Putamen (tissue), 1 donor: Measurements from ENCODE around the gene SMIM32.

Source experiments
- DNase-seq: peaks from one replicate; pipeline ENCODE4 v3.0.0-alpha.2; 2016; ENCODE audit warnings: low spot score

Gene SMIM32

DNA sequence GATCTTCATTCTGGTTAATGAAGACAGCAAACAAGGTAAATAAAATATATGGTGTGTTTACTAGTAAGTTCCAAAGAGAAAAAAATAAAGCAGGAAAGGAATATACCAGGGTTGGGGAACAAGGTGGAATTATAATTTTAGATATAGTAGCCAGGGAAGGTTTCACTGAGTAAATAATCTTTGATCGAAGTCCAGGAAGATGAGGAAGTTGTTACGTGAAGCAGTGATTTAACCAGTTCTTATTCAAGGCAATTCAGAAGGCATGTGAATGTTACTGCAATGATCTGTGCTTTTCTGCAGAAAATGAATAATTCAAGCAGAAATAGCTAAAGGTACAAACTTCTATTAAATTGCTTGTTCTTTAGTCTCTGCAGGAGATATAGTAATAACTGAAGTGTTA lies 6.2 kb downstream of the SMIM32 start:
- DNase-seq: no peak

DNA sequence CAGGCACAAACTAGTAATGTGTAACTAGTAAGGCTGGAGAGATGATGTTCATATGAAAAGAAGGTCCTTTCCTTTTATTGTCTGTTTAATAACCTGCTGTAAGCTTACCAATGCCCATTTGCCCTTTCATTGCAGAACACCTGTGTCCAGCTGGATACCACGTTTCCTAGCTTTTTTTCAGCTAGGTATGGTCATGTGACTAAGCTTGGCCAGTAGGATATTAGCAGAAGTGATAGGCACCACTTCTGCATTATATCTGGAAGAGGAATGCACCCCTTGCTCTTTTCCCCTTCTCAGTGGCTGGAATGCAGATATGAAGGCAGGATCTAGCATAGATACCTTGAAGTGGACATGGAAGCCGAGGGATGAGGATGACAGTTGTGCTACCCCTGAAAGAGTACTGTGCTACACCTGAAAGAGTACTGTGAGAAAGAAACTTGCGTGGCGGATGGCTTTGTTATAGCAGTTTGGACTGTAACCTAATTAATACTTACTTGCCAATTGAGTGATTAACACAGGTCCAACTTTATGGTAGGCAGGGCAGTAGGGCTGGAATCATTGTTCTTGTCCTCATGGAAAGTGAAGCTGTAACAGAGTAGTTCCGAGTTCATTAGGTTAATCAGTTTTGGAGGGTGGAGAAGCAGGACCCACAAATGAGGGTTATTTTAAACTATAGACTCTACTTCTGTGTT lies 6.8 kb downstream of the SMIM32 start:
- DNase-seq: no peak

DNA sequence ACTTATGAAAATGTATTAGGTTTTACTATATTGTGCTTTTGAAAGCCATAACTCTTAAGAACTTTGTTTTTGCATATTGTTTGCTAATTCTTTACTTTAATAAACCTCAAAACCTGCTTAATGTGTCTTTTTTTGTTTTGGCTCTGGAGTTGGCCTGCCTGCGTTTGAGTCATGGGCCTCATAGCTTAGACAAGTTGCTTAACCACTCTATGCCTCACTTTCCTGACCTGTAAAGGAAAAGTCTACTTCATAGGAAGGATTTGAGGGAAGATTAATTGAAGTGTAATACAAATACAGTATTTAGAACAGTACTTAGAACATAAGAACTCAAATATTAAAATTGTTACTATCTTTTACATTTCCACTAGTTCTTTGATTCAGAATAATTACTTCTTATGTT lies 10.3 kb downstream of the SMIM32 start:
- DNase-seq: no peak

DNA sequence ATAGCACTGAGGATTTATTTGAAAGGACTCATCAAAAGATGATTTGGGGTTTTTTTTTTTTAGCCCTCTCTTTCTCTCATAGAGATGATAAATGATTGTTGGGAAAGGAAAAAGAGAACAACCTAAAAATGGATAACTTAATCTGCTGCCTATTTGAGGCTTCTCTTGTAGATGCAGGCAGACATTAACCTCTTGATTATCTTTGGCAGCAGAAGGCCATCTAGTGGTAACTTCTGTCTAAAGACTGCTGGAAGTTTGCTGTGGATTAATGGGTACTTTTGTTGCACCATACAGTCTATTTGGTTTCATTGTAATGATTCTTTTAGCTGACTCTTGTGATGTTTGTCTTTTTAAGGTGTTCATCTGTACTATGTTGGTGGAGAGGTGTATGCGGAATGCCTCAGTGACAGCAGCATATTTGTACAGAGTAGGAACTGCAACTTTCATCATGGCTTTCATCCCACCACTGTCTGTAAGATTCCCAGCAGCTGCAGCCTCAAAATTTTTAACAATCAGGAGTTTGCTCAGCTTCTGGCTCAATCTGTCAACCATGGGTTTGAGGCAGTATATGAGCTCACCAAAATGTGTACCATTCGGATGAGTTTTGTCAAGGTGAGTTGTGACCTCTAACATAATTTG lies 18.8 kb downstream of the SMIM32 start:
- DNase-seq: peak; percentile 17

DNA sequence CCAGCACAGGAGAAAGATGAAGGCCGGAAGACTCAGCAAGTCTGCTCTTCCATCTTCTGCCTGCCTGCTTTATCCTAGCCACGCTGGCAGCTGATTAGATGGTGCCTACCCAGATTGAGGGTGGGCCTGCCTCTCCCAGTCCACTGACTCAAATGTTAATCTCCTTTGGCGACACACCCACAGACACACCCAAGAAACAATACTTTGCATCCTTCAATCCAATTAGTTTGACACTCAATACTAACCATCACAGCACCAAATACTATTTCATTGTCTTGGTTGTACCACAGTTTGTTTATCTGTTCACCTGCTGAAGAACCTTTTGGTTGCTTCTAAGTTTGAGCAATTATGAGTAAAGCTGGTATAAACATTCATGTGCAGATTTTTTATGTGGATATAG lies 23.7 kb downstream of the SMIM32 start:
- DNase-seq: no peak

DNA sequence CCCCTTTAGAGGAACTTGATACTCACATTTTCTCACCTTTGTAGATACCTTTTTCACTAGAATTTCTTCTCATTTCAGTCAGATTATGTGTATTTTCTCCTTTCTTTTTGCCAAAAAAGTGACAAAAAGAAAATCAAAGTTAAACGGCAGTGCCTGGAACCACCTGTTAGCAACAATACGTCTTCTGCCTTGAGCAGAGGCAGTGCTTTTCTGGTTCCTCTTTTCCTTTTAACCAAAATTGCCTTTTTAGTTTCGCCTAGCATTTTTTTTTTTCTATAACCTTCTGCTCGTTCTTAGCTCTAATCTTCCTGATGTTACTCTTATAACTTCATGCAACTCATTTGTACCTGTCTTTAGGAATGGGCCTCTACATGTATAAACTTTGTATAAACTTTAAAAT lies 26.1 kb downstream of the SMIM32 start:
- DNase-seq: no peak

DNA sequence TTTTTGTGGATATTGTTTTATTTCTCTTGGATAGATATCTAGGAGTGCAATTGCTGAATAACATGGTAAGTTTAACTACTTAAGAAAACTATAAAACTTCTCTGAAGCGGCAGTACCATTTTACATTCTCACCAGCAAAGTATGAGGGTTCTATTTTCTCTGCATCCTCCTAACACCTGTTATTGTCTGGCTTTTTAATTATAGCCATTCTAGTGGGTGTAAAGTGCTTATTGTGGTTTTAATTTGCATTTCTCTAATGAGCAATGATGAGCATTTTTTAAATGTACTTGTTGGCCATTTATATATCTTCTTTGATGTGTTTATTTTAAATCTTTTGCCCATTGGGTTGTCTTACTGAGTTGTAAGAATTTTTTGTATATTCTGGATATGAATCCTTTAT lies 28.7 kb downstream of the SMIM32 start:
- no peak for DNase-seq

DNA sequence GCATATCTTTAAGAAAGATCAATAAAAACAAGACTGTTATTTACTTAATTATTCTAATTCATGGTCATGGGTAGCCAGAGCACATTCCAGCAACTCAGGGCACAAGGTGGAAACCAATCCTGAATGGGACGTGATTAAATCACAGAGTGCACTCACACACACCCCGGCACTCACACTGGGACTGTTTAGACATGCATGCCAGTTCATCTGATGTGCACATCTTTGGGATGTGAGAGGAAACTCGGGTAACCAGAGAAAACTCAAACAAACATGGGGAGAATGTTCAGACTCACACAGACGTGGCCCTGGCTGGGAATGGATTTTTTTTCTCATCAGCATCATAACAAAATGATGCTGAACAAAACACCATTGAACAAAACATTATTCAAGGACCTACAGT lies 31.0 kb downstream of the SMIM32 start:
- peak; percentile 13 for DNase-seq

DNA sequence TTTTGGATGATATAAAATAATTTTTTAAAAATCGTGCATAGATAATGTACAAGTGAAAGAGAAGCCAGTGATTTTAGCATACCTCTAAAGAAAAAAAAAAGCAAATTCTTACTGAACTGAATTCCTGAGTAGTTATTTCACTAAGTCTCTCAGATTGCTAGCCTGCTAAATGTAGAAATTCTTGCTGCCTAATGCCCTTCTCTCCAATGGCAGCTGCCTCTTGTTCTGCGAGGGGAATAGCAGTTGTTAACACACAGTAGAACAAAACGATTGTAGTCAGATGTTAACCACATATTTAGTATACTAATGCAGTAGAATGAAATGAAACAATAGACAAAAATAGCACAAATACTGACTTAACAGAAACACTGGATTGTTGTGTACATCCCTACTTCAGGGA lies 33.5 kb downstream of the SMIM32 start:
- no peak for DNase-seq

DNA sequence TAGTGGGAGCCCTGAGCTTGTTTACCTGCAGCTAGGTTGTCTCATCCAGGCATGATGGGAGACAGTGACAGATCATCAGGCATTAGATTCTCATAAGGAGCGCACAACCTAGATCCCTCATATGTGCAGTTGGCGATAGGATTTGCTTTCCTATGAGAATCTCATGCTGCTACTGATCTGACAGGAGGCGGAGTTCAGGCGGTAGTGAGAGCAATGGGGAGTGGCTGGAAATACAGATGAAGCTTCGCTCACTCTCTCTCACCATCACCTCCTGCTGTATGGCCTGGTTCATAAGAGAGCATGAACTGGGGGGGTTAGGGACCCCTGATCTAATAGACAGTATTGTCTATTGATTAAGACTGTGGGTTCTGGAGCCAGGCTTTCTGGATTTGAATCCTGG lies 35.4 kb downstream of the SMIM32 start:
- DNase-seq: no peak

DNA sequence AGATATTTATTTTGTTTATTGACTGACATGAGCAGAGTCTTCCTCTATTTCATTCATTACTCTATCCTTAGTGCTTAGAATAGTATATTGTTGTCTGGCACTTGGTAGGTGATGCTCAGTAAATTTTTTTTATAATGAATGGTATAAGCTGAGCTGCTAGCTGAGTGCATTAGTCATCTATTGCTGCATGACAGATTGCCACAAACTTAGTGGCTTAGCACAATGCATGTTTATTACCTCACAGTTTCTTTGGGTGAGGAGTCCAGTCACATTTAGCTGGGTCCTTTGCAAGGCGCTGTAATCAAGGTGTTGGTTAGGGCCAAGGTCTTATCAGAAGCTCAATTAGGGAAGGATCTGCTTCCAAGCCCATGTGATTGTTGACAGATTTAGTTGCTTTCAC lies 37.2 kb downstream of the SMIM32 start:
- no peak for DNase-seq

DNA sequence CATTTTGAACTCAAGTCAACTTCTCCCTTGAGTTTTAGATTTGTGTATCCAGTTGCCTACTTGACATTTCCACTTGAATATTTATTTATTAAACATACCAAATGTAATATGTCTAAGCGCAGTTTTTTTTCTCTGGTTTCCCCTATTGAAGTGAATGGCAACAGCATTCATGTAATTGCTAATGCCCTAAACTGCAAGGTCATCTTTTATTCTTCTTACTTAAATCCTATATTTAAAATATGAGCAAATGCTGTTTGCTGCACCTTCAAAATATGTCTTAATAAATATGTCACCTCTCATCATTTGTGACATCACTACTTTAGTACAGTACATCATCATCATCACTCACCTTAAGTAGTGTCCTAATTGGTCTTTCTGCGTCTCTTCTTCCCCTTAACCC lies 37.9 kb downstream of the SMIM32 start:
- DNase-seq: no peak

DNA sequence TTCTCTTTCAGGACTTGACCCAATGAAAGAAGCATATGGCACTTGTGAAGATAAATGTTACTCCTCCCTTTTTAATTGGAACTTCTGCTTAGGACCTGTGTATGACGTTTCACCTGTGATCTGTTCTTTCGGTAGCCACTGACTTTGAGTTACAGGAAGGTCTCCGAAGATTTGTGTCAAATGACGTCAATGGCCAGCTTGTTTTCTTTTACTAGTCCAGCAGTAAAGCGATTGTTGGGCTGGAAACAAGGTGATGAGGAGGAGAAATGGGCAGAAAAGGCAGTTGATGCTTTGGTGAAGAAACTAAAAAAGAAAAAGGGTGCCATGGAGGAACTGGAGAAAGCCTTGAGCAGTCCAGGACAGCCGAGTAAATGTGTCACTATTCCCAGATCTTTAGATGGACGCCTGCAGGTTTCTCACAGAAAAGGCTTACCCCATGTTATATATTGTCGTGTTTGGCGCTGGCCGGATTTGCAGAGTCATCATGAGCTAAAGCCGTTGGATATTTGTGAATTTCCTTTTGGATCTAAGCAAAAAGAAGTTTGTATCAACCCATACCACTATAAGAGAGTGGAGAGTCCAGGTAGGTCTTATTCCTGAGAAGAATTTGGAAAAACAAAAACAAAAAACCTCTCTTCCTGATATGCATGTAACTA lies 39.3 kb downstream of the SMIM32 start:
- DNase-seq: no peak

DNA sequence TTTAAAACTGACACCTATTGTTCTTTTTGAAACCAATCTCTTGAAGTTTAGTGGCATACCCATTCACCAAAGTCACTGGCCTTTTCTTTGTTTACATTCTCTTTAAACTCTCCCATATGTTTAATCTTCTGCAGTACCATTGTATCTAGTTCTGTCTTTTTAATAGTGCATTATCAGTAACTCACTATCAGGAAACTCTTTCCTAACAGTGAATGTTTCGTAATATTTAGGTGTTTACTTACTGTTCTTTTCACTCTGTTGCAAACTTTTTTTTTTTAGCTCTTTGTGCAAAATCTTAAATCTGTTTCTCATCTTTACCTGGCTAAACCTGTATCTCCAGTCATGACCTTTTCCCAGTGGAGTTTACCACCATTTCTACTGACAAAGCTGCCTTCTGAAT lies 43.1 kb downstream of the SMIM32 start:
- no peak for DNase-seq

DNA sequence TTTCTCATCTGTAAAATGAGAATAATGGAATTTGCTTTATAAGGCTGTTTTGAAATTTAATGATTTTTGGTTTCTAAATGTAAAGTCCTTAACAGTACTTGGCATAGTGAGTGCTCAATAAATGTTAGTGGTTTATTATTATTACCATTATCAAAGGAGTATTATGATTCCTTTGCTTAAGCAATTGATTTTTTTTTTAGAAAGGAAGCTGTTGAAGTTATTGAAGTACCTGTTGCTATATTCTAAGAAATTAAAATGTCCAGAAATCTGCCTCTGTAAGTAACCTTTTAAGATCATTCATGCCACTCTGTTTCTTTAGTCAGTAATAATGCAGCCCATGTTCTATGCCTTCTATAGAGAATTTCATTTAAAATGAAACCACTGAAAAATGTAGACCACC lies 45.3 kb downstream of the SMIM32 start:
- DNase-seq: no peak

DNA sequence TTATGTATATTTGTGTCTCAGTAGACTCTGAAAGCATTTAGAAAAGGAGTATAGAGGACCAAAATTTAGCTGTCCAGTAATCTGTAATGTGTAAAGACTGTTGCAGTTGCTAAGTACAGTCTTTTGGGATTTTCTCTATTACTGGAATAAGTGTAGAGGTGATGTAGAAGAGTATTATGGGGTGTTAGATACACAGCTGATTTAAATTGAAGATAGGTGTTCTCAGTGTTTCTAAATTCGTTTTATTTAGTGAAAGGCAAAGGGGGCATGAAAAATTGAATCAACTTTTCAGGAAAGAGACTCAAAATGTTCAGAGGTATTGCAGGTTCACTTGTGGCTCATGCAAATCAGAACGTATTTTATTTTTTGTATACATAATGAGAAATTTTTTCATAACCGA lies 46.8 kb downstream of the SMIM32 start:
- no peak for DNase-seq

DNA sequence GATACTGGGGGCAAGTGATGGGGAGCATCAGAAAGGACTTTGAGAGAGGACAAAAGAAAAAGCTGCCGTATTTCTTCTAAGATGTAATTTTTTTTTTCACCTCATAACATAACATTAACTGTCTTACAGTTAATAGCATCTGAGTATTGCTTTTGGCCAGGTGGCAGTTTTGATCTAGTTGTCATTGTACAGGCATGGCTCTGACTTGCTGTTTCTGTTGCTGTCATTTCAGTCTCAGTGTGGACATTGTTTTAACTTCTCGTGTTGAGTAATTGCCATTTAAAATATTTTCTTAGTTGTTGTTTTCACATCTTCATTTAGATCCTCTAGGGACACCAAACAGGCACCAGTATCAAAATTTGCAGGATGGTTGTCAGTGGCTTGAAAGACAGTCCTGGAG lies 47.9 kb downstream of the SMIM32 start:
- no peak for DNase-seq

DNA sequence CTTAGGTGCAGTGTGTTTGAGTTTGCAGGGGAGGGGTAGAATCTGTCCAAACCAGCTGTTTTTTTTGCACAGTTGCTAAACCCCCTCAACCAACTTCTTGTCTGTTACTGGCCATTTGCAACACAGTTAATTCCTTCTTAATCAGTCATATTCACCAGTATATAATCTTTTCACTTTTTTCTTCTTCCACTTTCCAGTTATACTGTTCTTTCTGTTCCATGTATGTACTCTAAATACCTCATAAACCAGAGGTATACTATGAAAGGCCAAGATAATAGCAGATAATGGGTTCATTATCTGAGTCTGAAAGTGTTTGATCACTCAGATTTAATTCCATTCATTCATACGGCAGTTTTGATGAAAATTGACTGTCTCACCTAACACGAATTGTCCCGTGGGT lies 49.2 kb downstream of the SMIM32 start:
- no peak for DNase-seq

DNA sequence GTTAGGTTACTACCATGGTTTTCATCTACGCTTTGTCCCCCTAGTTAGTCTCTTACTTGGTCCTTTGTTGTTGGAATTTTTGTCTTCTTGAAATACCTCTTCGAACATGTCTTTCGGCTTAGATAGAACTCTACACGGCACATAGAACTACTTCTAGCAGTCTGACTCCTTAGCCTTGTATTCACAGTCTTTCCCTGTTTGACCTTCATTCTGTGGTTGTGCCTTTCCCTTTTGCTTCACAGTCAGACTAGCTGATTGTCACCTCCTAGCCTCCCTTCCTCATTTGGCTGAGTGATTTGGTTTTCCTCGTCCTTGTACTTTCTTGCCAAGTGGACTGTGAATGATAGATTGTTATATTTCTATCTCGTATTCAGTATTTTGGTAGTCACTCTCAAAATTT lies 49.6 kb downstream of the SMIM32 start:
- DNase-seq: no peak

DNA sequence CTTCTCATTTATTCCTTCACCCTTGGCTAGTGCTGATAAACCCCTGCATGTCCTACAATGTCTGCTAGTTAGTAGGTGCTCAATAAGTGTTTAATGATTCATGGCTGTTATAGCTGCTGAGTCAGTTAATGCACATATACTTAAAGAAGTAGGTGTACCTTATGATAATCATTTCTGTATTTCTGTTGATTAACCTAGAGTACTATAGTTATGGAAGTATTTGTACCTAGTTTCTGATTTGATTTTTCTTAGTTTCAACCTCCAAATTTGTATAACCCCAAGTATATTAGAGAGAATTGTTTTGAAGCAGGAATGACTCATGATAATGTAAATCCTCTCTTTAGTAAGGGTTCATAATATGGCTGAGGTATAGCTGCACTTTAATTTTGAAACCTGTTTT lies 51.4 kb downstream of the SMIM32 start:
- DNase-seq: no peak
